HG03342 (cell line): ENCODE measurements around the gene ZNF277.

ENCODE experiments used
- ATAC-seq: cut with Tn5 transposase; IDR thresholded peaks from one replicate; pipeline ENCODE4 v1.9.1; 2021; ENCODE audit warnings: mild to moderate bottlenecking, moderate library complexity; ENCODE audit not compliant: unreplicated experiment

ZNF277 gene, protein sequence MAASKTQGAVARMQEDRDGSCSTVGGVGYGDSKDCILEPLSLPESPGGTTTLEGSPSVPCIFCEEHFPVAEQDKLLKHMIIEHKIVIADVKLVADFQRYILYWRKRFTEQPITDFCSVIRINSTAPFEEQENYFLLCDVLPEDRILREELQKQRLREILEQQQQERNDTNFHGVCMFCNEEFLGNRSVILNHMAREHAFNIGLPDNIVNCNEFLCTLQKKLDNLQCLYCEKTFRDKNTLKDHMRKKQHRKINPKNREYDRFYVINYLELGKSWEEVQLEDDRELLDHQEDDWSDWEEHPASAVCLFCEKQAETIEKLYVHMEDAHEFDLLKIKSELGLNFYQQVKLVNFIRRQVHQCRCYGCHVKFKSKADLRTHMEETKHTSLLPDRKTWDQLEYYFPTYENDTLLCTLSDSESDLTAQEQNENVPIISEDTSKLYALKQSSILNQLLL

GRCh38 chr7:112206238-112206990 is at the start of gene ZNF277, which contains the start of gene DOCK4:
TSS of gene ZNF277 (plus strand) at chr7:112206695. CDS start at chr7:112206717, 22 bp downstream.
TSS of gene DOCK4 (minus strand) at chr7:112206399. CDS start at chr7:112206138, 261 bp downstream.
- peak; percentile 93 for ATAC-seq

DNA sequence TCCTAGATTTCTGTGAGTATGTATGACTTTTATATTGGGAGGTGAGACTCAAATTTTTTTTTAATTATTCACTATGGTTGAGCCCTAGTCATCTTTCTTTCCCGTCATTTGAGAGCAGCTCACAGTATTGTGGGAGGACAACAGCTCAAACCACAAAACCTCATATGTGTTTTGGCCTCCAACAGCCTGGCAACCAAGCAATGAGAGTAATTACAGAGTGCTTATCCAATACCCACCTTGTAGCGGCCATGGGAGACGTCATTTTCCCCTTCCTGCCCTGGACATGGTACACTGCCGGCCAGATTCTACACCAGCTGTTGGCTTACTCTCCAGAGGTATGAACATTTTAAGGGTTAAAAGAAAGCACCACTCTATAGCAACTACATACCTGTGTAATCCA is 49.4 kb upstream of the ZNF277 start:
- no peak for ATAC-seq

- no peak for ATAC-seq
These were observed 47.1 kb upstream of the ZNF277 start for GRCh38 chr7:112159351-112159750.

DNA sequence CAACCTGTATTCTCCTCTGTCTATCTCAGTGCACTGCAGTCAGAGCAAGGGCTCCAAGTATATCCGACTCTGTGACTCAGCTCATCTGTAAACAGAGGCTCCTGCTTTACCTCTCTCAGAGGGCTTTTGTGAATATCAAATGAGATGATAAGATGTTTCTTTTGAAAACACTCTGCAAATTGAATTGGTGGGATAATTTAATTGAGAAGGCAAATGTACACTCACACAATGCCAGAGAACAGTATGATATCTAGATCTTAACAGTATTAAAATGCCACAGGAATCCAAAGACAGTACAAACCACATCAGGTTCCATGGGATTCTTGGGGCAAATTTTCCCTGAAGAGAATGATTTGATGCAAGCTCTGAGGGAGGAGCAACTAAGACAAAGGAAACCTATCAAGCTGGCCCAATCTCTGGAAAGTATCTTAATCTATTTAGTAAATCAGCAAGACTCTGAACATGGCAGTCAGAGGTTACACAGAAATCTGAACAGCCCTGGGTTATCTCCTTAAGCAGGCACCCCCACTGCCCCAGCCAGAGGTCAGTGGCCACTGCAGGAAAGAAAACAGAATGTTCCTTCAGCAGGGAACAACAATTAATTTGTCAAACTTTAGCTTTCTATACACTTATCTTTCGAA is 46.2 kb upstream of the ZNF277 start:
- ATAC-seq: no peak

DNA sequence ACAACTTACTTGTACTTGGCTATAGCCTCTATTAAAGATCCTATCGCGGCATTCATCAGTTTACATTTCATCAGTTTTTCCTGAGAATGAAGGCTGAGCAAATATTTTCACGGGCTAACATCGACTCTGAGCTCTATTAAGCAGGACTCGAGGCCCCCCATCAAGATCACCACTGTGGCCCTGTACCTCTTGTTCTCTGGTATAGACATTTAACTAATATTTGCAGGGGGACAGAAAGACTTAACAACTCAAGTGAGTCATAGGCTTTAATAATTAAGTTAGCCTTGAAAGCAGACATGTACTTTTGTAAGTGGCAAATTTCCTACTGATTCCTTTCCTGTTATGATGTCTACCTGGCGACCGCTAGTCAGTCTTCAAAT is 45.7 kb upstream of the ZNF277 start:
- no peak for ATAC-seq

DNA sequence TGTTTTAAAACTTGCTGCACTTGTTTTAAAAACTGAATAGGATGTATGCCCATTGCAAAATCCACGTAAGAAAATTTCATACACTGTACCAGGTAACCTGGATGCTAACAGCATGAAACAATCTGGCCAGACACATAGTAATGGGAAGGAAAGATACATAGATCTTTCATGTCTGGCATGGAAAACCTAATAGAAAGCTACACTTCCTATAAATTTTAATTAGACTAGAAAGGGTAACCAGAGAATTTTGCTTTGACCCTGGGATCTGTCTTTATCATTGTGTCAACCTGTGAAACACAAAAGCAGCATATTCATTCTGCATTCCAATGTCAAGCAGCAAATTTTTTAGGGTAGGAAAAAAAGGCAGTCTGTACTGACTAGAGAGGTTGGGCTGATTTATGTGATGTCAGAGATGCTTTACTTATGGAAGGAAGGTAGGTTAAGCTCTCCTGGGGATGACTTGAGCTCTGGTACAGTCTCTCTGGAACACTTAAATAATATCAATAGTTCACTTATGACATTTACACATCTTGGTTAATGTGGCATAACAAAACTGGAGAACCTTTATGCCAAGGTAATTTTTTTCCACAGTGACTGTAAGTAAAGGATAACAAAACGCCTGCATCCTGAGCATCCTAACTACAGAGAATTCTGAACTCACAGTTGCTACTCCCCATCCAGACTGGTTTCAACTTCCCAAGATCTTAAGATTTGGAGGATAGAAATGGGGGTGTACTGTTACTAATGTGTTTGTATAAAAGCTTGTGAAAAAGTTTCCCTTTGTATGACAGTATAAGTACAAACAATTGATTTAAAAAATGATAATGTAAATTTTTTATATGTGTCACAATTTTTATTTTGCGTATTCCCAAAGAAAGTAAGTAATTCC is 45.0 kb upstream of the ZNF277 start:
- no peak for ATAC-seq

- no peak for ATAC-seq
These were observed 44.2 kb upstream of the ZNF277 start for GRCh38 chr7:112162142-112162766.

DNA sequence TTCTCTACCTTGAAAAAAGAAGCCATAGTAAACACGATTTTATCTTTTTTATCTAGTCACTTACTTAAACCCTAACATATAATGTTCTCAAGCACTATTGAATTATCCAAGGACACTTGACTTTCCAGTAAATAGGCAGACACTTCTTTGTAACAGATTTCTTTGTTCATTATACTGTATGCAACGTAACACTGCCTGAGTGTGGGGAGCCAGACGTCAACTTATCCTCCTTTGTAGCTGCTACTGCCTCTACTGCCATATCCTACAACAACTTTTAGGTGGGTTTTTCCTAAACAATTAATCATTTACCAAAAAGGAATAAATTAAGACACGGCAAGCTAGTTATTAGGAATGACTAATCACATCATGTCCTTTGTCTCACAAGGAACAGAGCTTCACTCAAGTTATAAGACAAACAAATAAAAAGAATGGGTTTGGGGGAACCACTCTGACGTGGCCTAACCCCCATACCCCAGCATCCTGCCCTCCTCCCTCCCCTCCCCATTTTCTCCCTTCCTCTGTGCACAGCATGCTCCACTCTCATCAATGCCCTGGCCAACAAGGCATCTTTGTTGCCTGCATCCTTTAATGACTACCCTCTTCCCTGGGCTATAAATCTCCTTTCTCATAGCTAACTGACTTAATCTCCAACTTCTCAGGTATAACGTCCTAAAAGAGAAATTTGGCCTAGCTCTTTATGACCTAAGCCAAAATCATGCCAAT is 43.5 kb upstream of the ZNF277 start:
- no peak for ATAC-seq

DNA sequence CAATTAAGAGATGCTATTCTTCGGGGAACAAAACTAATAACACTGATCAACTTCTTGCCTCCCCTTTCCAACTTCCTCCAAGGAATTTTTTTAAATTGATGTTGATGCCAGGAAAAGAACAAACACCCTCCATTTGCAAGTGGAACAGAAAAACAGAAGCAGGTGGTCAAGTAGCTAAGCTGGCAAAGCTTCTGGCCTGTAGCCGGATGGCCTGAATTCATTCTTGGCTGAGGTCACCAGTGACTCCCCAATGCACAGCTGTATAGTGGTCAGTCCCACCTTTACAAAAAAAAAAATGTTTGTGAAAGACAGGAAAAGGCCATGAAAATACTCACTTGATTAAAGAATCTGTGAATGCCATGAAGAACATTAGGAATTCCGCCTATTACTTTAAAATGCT is 39.3 kb upstream of the ZNF277 start:
- no peak for ATAC-seq

DNA sequence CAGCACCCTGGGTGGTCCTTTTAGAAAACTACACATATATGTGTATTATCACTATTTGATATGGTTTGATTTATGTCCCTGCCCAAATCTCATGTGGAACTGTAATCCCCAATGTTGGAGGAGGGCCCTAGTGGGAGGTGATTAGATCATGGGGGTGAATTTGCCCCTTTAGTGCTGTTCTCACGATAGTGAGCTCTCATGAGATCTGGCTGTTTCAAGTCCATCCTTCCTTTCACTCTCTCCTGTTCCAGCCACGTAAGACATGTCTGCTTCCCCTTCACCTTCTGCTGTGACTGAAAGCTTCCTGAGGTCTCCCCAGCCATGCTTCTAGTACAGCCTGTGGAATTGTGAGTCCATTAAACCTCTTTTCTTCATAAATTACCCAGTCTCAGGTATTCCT is 37.6 kb upstream of the ZNF277 start:
- no peak for ATAC-seq

DNA sequence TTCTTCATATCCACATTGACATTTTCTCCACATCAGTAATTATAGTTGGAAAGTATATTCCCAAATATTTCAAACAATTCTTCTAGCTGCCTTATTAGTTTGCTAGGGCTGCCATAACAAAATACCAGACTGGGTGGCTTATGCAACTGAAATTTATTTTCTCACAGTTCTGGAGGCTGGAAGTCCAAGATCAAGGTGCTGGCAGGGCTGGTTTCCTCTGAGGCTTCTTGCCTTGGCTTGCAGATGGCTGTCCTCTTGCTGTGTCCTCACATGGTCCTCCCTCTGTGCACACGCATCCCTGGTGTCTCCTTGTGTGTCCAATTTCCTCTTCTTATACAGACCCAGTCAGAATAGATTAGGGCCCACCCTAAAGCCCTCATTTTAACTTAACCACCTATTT is 34.8 kb upstream of the ZNF277 start:
- ATAC-seq: no peak

DNA sequence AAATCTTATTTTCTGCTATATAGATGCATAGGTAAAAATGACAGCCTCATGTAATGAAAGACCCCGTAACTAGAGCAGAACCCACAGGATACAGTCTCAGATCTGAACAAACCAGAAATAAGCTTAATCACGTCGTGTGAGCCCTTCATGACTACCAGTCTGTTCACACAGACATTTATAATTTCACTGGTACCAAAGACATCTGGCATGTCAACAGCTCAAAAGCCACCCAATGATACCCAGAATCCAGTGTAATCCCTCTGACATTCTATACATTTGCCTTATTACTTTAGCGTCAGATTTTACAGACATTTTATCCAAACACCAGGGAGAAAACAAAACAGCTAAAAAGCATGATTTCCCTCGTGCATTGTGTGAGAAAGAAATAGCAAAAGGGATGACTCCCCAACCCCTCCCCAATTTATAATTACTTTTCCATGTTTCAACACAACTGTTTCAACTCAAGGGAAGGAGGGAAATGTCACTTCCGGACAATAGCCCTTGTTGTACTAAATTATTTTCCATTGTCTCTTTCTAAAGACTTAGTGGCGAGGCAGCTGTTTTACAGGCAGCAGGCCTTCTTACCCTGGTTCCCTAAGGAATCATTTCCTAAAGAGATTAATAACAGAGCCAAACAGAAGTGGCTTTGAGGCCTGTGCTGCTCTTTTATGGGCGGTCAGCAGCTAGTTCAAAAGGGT is 33.5 kb upstream of the ZNF277 start:
- no peak for ATAC-seq

- no peak for ATAC-seq
These were observed 33.0 kb upstream of the ZNF277 start for GRCh38 chr7:112173568-112173905.

DNA sequence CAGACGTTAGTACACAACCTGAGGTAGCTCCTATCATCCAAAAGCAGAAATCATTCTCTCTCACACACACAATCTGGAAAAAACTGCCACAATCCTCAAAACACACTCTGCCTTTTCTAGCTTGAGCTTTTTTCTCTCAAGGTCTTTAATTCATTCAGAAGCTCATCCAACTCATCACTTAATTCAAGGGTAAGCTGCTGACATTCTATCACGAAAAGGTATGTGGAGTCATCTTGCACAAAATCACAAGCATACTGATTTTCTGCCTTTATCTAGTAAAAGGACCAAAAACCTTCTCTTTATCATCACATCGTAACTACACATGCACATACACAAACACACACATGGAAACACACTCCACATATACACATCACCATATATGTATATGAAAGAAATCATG is 32.3 kb upstream of the ZNF277 start:
- ATAC-seq: no peak

DNA sequence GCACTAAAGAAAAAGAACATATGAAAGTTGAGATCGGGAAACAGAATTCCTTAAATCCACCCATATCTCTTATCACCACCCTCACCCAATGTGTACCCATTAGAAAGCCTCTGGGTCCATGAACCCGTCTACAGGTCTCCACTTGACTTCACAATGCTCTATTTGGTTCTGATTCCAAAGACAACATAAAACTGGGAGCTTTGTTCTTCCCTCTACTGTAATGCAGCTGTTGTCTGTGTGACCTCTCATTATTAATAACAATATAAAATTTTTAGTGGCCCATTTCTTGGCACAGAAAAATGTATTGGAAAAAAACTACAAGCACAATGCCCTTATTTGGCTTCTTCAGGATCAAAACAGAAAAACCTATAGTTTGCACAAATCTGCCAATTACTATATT is 30.3 kb upstream of the ZNF277 start:
- no peak for ATAC-seq

DNA sequence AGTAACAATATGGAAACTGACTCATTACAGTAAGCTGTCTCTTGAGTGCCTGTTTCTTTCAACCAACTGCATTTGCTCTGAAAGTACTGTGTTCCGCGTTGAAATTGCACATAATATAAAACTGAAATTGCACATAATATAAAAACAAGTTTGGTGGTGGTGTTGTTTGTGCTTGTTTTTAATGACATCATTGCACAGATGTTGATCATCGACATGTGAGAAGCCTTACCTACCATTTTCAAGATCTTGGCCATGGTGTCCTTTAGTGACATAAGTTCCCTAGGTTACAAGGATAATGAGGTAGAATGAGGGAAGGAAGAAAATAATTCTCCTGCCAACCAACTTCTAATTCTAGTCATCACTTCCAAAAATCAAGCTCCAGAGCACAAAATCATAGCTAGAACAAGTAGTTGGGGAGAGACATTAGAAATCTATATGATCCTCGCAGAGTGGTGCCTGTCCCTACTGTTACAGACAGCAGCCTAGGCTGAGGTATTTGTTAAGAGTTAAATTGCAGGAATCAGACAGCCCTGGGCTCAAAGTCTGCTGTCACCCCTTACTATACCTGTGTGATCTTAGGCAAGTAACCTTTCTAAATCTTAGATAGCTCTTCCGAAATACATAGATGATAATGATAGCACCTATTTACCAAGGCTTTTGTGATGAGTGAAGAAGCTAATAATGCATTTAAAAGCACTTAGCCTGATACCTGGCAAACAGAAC is 29.6 kb upstream of the ZNF277 start:
- no peak for ATAC-seq

- ATAC-seq: no peak
These were observed 26.3 kb upstream of the ZNF277 start for GRCh38 chr7:112180223-112180622.

DNA sequence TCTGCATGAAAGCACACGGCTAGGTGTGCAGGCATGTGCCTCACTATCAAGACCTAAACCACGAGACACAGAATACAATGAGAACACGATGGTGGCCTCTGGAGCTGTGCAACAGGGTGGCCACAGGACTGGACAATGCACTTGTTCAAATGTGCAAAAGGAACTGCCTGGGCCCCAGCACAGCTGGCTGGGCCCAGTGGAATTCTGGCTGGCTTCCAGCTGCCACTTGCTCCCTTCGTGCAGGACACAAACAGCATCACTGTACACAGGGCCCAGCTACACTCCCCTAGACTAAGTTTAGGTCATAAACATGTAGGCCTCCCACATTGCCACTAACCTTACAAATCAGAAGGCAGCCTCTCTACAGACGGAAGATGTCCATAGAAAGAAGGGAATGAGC is 23.7 kb upstream of the ZNF277 start:
- no peak for ATAC-seq
